HG02588 (cell line): ENCODE measurements around the gene ZNF10.

Experiments
- ATAC-seq: cut with Tn5 transposase; IDR thresholded peaks from one replicate; pipeline ENCODE4 v1.9.1; 2021; ENCODE audit warnings: mild to moderate bottlenecking, moderate library complexity; ENCODE audit not compliant: unreplicated experiment

ZNF10 gene

DNA sequence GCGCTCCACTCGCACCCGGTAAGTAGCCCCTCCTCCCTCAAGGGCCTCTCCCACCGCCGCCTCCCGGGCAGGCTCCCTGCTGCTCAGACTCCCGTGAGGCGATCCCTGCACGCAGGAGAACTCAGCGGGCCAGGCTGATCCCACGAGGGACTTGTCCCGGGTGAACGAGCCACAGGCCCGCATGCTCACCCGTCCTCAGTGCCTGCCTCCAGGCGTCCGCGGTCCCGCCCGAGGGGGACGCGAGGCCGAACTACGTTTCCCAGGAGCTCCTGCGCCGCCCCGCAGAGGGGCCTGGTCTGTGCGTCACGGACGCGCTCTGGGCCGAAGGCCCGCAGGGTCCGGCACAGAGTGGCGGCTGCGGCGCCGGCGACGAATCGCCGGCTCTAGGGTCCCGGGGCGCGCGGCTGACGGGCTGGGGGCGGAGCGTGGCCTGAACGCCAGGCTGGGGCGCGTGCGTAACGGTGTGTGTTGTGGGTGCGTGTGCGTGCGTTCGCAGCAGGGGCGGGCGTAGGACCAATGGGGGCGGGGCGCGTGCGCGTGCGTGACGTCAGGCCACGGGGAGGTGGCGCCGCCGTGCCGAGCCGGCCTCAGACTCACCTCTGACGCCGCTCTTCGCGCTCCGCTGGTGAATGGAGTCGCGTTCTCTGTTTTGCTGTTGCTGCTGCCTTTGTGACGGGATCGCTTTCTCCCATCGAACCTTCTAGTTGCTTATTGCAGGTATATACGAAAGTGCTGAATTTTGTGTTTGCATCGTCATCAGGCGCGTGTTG lies at the start of gene ZNF10, which contains the start of gene ZNF891:
Gene ZNF10 (plus strand): TSS at position 590 of the 770 bp plus-strand sequence. CDS start 13,866 bp downstream, outside the sequence.
Gene ZNF891 (minus strand): TSS at position 237 of the 770 bp plus-strand sequence. CDS start 8,356 bp downstream, outside the sequence.
- ATAC-seq, result peak; percentile 90

GRCh38 chr12:133081159-133081780 lies 49.2 kb upstream of the ZNF10 start:
- ATAC-seq, result no peak

- no peak for ATAC-seq
Measured at GRCh38 chr12:133083345-133083744, 47.1 kb upstream of the ZNF10 start.

DNA sequence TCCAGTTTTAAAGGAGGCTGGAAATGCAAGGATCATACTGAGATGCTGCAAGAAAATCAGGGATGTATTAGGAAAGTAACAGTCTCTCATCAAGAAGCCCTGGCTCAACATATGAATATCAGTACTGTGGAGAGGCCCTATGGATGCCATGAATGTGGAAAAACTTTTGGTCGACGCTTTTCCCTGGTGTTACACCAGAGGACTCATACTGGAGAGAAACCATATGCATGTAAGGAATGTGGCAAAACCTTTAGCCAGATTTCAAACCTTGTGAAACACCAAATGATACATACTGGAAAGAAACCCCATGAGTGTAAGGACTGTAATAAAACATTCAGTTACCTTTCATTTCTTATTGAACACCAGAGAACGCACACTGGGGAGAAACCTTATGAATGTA lies 24.8 kb upstream of the ZNF10 start:
- ATAC-seq, result no peak

DNA sequence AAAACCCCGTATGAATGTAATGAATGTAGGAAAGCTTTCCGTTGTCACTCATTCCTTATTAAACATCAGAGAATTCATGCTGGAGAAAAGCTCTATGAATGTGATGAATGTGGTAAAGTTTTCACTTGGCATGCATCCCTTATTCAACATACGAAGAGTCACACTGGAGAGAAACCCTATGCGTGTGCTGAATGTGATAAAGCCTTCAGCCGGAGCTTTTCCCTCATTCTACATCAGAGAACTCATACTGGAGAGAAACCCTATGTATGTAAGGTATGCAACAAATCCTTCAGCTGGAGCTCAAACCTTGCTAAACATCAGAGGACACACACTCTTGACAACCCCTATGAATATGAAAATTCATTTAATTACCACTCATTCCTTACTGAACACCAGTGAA lies 24.2 kb upstream of the ZNF10 start:
- ATAC-seq, result no peak

DNA sequence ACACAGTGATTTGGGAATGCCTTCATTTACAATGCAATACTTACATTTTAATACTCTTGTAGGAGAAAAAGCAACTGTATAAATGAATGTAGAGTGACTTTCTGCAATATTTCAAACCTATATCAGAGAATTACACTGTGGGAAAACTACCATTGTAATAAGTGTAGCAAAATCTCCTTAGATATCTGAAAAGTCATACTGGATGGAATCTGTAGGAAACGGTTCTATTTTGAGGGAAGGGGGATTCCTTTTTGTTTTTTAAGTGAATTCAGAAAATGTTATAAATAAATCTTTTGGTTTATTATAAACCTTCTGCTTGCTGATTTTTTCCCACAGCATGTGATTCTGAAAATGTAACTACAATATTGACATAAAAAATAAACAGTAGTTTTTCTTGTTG lies 23.3 kb upstream of the ZNF10 start:
- ATAC-seq, result no peak

DNA sequence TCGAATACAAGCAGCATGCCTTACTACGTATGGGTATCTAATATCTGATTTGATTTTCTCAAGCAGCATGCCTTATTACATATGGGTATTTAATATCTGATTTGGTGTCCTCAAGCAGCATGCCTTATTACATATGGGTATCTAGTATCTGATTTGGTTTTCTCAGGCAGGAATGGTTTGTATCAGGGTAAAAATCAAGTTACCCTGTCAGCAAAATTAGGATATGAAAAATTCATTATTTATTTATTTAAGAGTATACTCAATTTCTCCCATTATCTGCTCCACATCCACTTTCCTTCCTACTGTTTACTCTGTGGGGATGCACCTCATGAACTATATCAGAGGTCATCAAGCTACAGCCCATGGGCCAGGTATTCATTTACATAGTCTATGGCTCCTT lies 22.3 kb upstream of the ZNF10 start:
- ATAC-seq, result no peak

DNA sequence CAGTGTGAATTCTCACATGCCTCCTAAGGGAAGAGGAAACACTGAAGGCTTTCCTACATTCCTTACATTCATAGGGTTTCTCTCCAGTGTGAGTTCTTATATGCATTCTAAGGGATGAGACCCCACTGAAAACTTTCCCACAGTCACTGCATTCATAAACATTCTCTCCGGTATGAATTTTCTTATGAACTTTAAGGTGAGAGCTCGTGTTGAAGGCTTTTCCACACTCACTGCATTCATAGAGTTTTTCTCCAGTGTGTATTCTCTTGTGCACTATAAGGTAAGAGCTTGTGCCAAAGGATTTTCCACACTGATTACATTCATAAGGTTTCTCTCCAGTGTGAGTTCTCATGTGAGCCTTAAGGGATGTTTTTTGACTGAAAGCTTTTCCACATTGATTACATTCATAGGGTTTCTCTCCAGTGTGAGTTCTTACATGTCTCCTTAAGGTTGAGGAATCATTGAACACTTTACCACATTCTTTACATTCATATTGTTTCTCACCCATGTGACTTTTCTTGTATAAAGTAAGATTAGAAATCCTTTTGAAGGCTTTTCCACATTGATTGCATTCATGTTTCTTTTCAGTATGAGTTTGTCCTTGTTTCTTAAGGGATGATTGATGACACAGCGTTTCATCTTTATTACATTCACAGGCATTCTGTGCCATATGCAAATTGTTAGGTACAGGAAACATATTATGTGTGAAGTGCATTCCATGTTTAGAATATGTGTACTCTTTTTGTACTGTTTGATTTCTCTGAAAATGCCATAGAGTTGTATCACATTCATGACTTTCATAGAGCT lies 9.8 kb upstream of the ZNF10 start:
- no peak for ATAC-seq

GRCh38 chr12:133124674-133125073 lies 5.8 kb upstream of the ZNF10 start:
- ATAC-seq, result no peak

DNA sequence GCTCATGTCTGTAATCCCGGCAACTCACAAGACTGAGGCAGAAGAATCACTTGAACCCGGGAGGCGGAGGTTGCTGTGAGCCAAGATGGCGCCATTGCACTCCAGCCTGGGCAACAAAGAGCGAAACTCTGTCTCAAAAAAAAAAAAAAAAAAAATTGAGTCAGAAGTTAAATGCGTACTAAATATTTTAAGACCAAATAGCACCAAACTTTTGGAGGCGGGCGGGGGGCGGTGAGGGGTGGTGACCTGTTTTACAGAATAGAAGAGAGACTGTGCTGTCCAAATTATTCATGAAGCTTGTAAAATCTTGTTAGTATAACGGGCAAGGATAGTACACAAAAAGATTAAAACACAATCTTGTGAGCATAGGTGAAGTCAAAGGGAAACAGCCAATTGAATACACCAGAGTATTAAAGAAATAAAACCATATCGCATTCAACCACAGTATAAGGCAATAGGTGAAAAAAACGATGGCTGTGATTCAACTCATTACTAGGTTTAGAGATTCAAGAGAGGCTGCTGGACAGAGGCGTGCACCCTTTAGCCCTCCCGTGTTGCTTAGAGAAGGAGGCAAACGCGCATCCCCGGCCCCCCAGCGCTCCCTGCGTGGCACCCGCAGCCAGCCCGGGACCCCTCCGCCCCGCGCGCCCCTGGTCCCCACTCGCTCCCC lies 924 bp upstream of the ZNF10 start:
- ATAC-seq, result no peak

DNA sequence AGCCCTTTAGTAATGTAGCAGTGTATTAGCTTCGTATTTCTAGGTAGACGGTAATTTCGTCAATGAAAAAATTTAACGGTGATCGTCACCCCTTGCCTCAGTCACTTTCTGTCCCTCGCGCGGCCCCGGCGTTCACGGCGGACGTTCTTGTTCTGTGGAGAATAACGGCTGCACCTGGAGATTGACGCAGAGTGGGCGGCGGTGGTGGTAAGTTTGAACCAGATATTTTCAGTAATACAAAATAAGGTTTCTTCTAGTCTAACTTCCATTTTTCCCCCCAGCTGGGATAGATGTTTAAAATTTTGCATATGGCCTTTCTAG lies 341 bp downstream of the ZNF10 start:
- peak; percentile 6 for ATAC-seq

DNA sequence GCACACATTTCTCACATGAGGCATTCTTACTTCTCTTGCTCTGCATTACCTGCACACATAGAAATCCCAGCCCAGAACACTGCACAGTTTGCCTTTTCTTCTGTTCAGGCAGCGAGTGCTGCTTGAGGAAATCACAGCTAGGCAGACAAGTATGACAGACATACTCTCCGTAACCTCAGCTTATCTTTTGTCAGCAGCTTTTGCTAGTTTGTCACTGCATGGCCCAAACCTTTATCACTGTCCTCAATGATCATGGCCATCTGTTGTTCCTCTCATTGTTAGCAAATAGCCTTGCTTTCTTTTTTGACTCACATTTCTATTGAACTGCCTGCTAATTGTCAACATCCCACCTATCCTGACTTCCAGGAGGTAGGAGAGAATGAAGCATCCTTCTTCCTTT lies 5.3 kb downstream of the ZNF10 start:
- ATAC-seq, result no peak

GRCh38 chr12:133145981-133146380 lies 15.6 kb downstream of the ZNF10 start:
- ATAC-seq, result no peak

DNA sequence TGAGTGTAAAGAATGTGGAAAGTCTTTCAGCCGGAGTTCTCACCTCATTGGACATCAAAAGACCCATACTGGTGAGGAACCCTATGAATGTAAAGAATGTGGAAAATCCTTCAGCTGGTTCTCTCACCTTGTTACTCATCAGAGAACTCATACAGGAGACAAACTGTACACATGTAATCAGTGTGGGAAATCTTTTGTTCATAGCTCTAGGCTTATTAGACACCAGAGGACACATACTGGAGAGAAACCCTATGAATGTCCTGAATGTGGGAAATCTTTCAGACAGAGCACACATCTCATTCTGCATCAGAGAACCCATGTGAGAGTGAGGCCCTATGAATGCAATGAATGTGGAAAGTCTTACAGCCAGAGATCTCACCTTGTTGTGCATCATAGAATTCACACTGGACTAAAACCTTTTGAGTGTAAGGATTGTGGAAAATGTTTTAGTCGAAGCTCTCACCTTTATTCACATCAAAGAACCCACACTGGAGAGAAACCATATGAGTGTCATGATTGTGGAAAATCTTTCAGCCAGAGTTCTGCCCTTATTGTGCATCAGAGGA lies 25.8 kb downstream of the ZNF10 start:
- no peak for ATAC-seq

GRCh38 chr12:133165776-133166175 lies 35.3 kb downstream of the ZNF10 start:
- no peak for ATAC-seq

GRCh38 chr12:133172491-133172890 lies 42.1 kb downstream of the ZNF10 start:
- no peak for ATAC-seq

GRCh38 chr12:133174901-133175300 lies 44.5 kb downstream of the ZNF10 start:
- no peak for ATAC-seq

GRCh38 chr12:133180669-133181068 lies 50.2 kb downstream of the ZNF10 start:
- no peak for ATAC-seq

- peak; percentile 89 for ATAC-seq
Measured at GRCh38 chr12:133181238-133181959, 51.0 kb downstream of the ZNF10 start, which contains the start of gene ZNF268. Gene ZNF268 (plus strand): TSS chr12:133181495. CDS start chr12:133181998, 503 bp downstream.

DNA sequence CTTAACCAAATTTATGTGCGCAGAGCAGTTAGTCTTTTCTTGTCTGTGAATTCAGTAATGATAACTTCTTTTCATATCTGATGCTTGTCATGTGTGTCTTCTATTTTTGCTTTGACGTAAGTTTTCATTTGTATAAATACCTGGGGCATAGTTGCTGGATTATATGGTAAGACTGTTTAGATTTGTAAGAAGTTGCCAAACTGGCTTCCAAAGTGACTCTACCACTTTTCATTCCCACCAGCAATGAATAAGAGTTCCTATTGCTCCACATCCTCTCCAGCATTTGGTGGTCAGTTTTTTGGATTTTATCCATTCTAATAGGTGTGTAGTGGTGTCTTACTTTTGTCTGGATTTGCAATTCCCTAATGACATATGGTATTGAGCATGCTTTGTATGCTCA lies 59.7 kb downstream of the ZNF10 start:
- ATAC-seq, result no peak
